CD4-positive, alpha-beta T cell treated with Interleukin-15 for 4 hours (primary cell): ENCODE results near the gene SGF29.
"Not testable (repeated sequence)": the region's sequence is repeated elsewhere in the genome, so short reads cannot be mapped to it uniquely, and the experiment has no call there.

Experiments
- DNase-seq: peaks from one replicate; pipeline ENCODE4 v3.0.0-alpha.2; 2020; ENCODE audit warnings: low spot score

SGF29 gene

GRCh38 chr16:28566233-28566925 is 12.7 kb downstream of the SGF29 start:
- not testable (repeated sequence) for DNase-seq

GRCh38 chr16:28567292-28567691 is 13.6 kb downstream of the SGF29 start:
- no peak for DNase-seq

- DNase-seq: no peak
Observed at GRCh38 chr16:28569021-28569420, 15.3 kb downstream of the SGF29 start.

- DNase-seq: no peak
Observed at GRCh38 chr16:28569968-28570752, 16.4 kb downstream of the SGF29 start.

GRCh38 chr16:28572696-28573510 is 19.2 kb downstream of the SGF29 start:
- no peak for DNase-seq

- no peak for DNase-seq
Observed at GRCh38 chr16:28573738-28574718, 20.3 kb downstream of the SGF29 start.

GRCh38 chr16:28574925-28575324 is 21.2 kb downstream of the SGF29 start:
- no peak for DNase-seq

GRCh38 chr16:28575446-28576109 is 21.9 kb downstream of the SGF29 start:
- no peak for DNase-seq

- DNase-seq: no peak
Observed at GRCh38 chr16:28580726-28581315, 27.1 kb downstream of the SGF29 start.

GRCh38 chr16:28585674-28586073 is 32.0 kb downstream of the SGF29 start:
- no peak for DNase-seq

GRCh38 chr16:28586466-28586865 is 32.7 kb downstream of the SGF29 start:
- DNase-seq: no peak

- no peak for DNase-seq
Observed at GRCh38 chr16:28587386-28587785, 33.7 kb downstream of the SGF29 start.

- DNase-seq: no peak
Observed at GRCh38 chr16:28589069-28589468, 35.3 kb downstream of the SGF29 start.

- no peak for DNase-seq
Observed at GRCh38 chr16:28589930-28590329, 36.2 kb downstream of the SGF29 start.

- no peak for DNase-seq
Observed at GRCh38 chr16:28590384-28591340, 36.9 kb downstream of the SGF29 start.

- no peak for DNase-seq
Observed at GRCh38 chr16:28591355-28591754, 37.6 kb downstream of the SGF29 start.

GRCh38 chr16:28592511-28592910 is 38.8 kb downstream of the SGF29 start:
- DNase-seq: no peak

- DNase-seq: no peak
Observed at GRCh38 chr16:28592979-28593553, 39.3 kb downstream of the SGF29 start.

GRCh38 chr16:28595451-28595850 is 41.7 kb downstream of the SGF29 start:
- not testable (repeated sequence) for DNase-seq
